GM19438 (cell line): ENCODE measurements around the gene PLEKHO1.
A peak's percentile ranks its signal among the peaks of the same experiment; 100 is the strongest.
"Not testable (repeated sequence)": the region's sequence is repeated elsewhere in the genome, so short reads cannot be mapped to it uniquely, and the experiment has no call there.

Source experiments
- ATAC-seq: cut with Tn5 transposase; IDR thresholded peaks from one replicate; pipeline ENCODE4 v1.9.1; 2021; ENCODE audit warnings: low read depth; ENCODE audit not compliant: unreplicated experiment

Gene PLEKHO1

DNA sequence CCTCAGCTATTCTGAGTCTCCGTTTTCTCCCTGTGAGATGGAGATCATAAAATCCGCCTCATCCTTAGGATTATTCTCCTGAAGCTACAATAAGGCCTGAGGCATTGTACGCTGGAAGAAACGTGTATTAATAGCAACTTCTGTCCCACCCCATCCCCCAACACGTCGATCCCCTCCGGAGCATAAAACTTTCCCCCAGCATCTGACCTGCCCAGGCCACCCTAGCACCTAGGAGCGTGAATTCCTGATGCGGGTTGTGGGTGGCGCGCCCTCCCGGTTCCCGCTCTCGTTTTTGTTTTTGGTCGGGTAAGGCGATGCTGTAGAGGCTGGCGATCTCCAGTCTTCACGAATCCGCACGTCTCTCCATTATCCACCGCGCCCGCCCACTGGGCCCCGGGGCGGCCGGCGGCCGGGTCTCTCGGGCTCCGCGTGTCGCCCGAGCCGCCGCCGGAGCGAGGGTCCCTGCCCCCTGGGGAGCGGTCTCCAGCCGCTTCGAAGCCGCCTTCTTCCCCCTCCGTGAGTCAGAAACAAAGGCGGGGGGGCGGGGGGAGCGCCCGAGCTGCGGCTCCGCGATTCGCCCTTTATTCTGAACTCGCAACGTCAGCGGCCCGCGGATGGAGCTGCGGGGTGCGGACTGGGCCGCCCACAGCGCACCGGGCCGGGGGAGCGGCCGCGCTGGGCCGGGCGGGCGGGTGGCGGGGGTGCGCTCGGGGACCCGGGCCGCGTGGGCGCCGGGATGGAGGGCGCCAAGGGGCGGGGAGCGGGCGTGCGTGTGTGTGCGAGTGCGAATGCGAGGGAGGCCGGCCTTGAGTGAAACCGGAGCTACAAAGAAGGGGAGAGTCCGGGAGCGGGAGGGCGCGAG is at the start of gene PLEKHO1:
PLEKHO1 (plus strand) TSS at position 646 of the 862 bp plus-strand sequence. CDS start 342 bp downstream, outside the sequence.
- ATAC-seq, result peak; percentile 45

DNA sequence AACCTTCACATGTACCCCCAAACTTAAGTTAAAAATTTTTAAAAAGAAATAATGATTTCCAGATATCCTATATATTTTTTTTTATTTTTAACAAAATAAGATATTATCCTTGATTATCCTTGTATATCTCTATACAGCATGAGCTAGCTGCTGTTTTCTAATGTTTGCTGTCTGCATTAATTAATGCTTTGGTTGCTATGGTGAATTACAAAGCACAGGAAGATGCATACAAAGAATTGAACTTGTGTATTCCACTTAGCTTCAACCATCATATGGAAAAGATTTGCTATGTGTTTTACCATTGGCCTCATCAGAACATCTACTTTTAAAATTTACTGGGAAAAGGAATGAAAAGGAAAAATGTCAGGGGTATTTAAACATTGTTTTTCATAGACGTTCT is 46.7 kb upstream of the PLEKHO1 start:
- no peak for ATAC-seq

- ATAC-seq, result no peak
Measured at GRCh38 chr1:150106341-150106740, 43.4 kb upstream of the PLEKHO1 start.

DNA sequence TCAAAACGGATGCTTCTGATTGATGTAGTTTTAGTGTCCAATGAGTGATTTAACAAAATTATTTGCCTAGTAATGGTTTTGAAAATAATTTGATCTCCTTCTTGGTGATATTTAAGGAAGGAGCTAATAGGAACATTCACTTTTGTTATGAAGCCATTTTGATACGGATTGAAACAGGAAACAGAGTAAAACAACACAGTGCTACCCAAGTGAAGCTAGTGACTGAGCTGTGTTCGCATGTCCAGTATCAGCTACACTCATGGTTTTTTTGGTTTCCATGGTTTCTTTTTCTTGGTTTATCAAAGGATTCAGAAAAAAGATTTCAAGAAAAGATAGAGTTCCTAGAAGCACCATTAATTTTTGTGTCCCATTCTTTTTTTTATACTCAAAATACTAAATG is 40.1 kb upstream of the PLEKHO1 start:
- no peak for ATAC-seq

- ATAC-seq, result no peak
Measured at GRCh38 chr1:150110116-150110515, 39.6 kb upstream of the PLEKHO1 start.

GRCh38 chr1:150111670-150112069 is 38.0 kb upstream of the PLEKHO1 start:
- no peak for ATAC-seq

DNA sequence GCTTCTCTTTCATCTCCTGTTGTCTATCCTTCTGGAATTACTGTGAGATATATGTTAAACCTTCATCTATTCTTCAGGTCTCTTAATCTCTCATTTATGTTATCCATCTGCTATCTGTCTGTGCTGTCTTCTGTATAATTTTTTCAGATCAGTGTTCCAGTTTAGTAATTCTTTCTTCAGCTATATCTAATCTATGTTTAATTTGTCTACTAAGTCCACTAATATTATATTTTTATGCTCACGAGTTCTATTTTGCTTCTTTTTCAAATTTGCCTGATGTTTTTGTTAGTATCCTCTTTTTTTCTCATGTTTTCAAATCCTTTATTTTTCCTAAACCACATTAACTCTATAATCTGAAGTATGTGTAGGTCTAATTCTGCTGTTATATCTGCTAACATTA is 34.6 kb upstream of the PLEKHO1 start:
- ATAC-seq, result no peak

- ATAC-seq, result no peak
Measured at GRCh38 chr1:150118716-150119115, 31.0 kb upstream of the PLEKHO1 start.

DNA sequence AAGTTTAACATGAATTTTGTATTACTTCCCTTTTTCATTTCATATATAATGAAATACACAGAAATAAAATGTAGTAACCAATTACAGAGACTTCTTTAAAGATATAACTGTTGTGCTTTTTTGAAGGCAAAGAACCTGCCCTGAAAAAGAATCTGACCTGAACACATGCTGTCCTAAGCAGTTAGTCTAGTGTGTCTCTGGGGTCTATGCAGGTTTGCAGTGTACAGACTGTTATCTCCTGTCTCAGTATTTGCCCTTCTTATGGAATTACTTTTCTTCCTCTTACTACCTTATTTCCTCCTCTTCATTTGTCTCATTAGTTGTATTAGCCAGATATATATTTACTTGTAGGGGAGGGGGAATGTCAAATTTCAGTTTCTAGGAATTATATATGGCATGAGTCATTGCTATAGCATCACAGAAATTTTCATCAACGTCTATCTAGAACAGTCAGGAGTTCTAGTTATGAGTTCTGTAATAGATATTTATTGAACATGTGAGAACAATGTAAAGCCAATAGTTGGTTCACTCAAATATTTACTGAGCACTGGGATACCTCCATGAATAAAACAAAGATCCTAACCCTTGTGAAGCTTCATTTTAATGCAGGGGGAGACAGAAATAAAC is 28.4 kb upstream of the PLEKHO1 start:
- ATAC-seq, result no peak

DNA sequence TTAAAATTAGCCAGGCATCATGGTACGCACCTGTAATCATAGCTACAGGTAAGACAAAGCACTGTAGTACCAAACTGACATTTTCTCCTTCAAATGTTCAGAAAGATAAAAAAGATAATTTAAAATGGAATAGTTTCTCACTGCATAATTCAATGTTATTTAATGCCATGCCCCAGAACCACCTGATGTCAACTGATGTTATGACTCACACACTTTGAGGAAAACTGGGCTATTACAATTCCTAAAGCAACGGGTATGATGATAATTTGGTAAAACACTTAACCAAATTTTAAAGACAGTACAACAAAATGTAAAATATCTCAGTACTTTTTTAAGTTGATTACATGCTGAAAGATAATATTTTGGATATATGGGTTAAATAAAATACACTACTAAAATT is 22.9 kb upstream of the PLEKHO1 start:
- ATAC-seq, result no peak

DNA sequence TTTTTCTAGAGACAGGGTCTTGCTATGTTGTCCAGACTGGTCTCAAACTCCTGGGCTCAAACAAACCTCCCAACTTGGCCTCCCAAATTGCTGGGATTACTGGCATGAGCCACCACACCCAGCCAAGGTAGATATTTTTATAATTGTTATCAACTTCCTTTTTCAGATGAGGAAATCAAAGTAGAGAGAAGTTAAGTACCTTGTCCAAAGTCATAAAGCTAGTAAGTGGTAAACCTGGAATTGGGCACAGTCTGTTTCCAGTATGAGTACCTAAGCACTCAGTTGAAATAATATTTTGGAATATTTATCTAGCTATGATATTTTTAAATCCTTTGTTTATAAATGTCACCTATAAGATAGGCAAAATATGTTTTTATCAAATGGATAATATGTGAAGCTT is 22.3 kb upstream of the PLEKHO1 start:
- no peak for ATAC-seq

GRCh38 chr1:150127868-150128267 is 21.8 kb upstream of the PLEKHO1 start:
- no peak for ATAC-seq

- ATAC-seq, result no peak
Measured at GRCh38 chr1:150132372-150132771, 17.3 kb upstream of the PLEKHO1 start.

DNA sequence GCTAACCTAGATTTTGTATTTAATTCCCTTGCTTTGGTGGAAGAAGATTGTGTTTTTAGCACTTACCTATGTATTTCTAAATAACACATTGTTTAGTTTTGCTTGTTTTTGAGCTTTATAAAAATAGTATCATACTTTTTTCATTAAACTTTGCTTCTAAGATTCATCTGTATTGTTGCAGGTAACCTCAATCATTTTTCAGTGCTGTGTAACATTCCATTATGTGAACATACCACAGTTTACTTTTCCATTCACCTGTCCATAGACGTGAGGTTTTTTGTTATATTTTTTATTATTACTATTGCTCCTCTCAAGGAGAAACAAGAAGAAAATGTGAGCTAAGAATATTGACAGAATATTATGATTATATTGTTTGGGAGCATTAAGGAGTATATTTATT is 15.2 kb upstream of the PLEKHO1 start:
- no peak for ATAC-seq

DNA sequence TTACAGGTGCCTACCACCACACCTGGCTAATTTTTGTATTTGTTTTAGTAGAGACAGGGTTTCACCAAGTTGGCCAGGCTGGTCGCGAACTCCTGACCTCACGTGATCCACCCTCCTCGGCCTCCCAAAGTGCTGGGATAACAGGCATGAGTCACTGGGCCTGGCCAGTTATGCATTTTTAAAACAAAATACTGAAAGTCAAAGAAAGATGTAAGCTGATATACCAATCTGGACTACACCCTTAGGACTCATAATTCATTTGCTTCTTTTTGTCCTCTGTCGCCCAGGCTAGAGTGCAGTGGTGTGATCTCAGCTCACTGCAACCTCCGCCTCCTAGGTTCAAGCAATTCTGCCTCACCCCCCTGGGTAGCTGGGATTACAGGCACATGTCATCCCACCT is 14.3 kb upstream of the PLEKHO1 start:
- ATAC-seq, result not testable (repeated sequence)

GRCh38 chr1:150138044-150138443 is 11.7 kb upstream of the PLEKHO1 start:
- no peak for ATAC-seq

GRCh38 chr1:150141452-150141851 is 8.3 kb upstream of the PLEKHO1 start:
- no peak for ATAC-seq

DNA sequence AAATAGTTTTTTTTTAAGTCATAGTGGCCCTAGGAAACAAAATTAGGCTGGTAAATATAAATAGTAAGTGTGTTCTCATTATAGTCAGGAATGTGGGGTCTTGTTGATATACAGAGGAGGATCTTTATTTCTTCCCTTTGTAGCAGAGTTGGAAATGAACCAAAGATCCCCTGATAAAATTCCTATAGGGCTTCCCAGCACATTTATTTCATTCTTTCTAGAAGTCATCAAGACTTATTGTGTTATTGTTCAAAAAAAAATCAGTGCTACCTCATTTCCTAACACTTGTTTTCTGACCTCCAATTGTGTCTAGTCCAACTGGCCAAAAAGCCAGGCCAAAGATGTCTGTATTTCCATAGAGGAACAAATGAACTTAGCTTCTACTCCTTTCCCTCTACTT is 7.6 kb upstream of the PLEKHO1 start:
- ATAC-seq, result no peak

DNA sequence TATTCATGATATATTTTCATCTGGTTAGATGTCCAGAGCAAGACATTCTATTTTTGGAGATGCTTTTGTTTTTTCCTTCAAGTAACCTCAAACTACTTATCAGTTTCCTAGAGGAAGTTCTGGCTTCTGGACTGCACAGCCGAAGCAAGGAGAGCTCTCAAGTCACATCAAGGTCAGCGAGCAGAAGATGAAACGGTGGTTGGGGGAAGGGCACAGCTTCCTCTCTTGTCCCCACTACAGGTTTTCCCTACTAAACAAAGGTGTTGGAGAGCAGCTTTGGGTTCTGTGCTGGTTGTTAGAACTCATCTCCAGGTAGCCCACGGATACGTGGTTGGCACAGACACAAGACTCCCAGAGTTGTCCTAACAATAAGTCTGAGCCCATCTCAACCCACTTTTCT is 5.1 kb upstream of the PLEKHO1 start:
- ATAC-seq, result no peak

GRCh38 chr1:150146016-150146415 is 3.7 kb upstream of the PLEKHO1 start:
- ATAC-seq, result not testable (repeated sequence)

DNA sequence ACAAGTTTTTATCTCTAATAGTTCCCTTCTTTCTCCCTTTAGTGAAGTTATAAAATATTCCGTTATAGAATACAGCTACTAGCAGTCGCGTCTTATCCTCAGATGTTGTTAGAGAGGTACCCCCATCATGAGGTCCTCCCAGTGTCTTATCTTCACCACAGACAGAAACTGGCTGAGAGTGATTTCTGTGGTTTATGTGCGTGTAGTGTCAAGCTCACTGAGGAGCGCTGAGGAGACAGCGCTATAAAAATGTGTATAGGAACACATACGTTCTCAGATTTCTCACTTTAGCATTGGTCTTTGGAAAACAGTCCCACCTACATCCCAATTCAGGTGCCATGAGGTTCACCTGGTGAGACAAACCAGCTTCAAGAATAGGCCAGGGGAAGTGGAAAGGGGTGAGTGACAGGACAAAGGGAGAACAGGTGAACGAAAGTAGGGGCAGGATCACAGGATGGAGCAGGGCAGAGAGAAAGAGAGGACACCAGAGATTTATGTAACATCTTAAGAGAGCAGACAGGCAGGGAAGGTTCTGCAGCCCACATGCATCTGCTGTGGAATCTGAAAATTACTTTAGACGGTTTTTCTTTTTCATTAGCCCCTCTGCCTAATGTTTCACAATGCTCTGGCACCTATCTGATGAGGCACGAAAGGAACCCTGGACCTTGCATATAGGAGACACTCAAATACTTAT is 2.7 kb upstream of the PLEKHO1 start:
- no peak for ATAC-seq
